Stimulated activated CD4-positive, alpha-beta T cell treated with anti-CD3 and anti-CD28 coated beads, Interleukin-4, amount 100 ng/mL, for 1 hour (primary cell): Measurements from ENCODE around the gene MTHFR.

Experiments used
- DNase-seq: peaks from one replicate; pipeline ENCODE4 v3.0.0-alpha.2; 2020

Gene MTHFR

GRCh38 chr1:11805422-11806306 lies at the start of gene MTHFR, which contains the start of gene CLCN6:
MTHFR (minus strand) TSS chr1:11805964; CDS start chr1:11803116, 2,848 bp downstream.
CLCN6 (plus strand) TSS chr1:11806191; CDS start chr1:11806263, 72 bp downstream.
- DNase-seq = peak; percentile 98

- DNase-seq = no peak
Measured at GRCh38 chr1:11855430-11855829, 49.7 kb upstream of the MTHFR start.

GRCh38 chr1:11854519-11854918 lies 48.8 kb upstream of the MTHFR start:
- DNase-seq = no peak

- DNase-seq = no peak
Measured at GRCh38 chr1:11851180-11851579, 45.4 kb upstream of the MTHFR start.

- DNase-seq = no peak
Measured at GRCh38 chr1:11850156-11850555, 44.4 kb upstream of the MTHFR start.

GRCh38 chr1:11848373-11848700 lies 42.6 kb upstream of the MTHFR start:
- no peak for DNase-seq

GRCh38 chr1:11847667-11848372 lies 42.1 kb upstream of the MTHFR start, which contains the start of gene NPPA:
NPPA (minus strand) TSS chr1:11847783; CDS start chr1:11847684, 99 bp downstream.
- DNase-seq = no peak

GRCh38 chr1:11845641-11846335 lies 40.0 kb upstream of the MTHFR start:
- no peak for DNase-seq

- no peak for DNase-seq
Measured at GRCh38 chr1:11842154-11843041, 36.6 kb upstream of the MTHFR start.

GRCh38 chr1:11841245-11842153 lies 35.7 kb upstream of the MTHFR start:
- DNase-seq = no peak

- no peak for DNase-seq
Measured at GRCh38 chr1:11839727-11840705, 34.3 kb upstream of the MTHFR start.

GRCh38 chr1:11838349-11839272 lies 32.8 kb upstream of the MTHFR start:
- peak; percentile 77 for DNase-seq

- DNase-seq = no peak
Measured at GRCh38 chr1:11837767-11838348, 32.1 kb upstream of the MTHFR start.

- no peak for DNase-seq
Measured at GRCh38 chr1:11836955-11837766, 31.4 kb upstream of the MTHFR start.

- DNase-seq = no peak
Measured at GRCh38 chr1:11835441-11836225, 29.9 kb upstream of the MTHFR start.

GRCh38 chr1:11833900-11834299 lies 28.1 kb upstream of the MTHFR start:
- DNase-seq = no peak

- DNase-seq = no peak
Measured at GRCh38 chr1:11833497-11833896, 27.7 kb upstream of the MTHFR start.
